HepG2 (cell line): ENCODE measurements around the gene RNF222. TPM values are rescaled to one million over a fixed set of nuclear protein-coding genes. Genes with fewer than 3 reads are reported as not detected.
A peak's percentile ranks its signal among the peaks of the same experiment; 100 is the strongest.

Source experiments
- ATAC-seq: fragments of 200-7000 bp; cut with Tn5 transposase; 3 replicates; pipeline ENCODE4 v1.9.1; 2020; ENCODE audit warnings: mild to moderate bottlenecking, moderate library complexity
- BruUV-seq: library from RNA; stranded (reverse); fragments of 400-500 nt; replicated peaks from 2 replicates; lab custom pipeline; 2021; lab: Mats Ljungman, UMichigan
- CTCF ChIA-PET: fragments of 300-600 bp; formaldehyde crosslinking; extraction: SDS; loops from one replicate; lab custom pipeline; 2021; ENCODE audit warnings: low total read pairs, inconsistent platforms, low intra/inter-chr PET ratio; lab: Yijun Ruan, JAX
- POLR2A ChIA-PET: fragments of 350-600 bp; sonication (Branson Sonifier 250); formaldehyde crosslinking; loops from one replicate; lab custom pipeline; 2020; ENCODE audit warnings: antibody characterized with exemption, inconsistent platforms; lab: Yijun Ruan, JAX
- DNase-seq: peaks from one replicate; pipeline ENCODE4 v3.0.0-alpha.2; 2015; ENCODE audit warnings: low spot score
- FAIRE-seq: peaks from 3 replicates; lab custom pipeline; 2011; peaks lifted over from hg19 to GRCh38; lab: Jason Lieb, UNC
- H2AFZ ChIP-seq: one replicate; pipeline ENCODE4 v1.6.1; 2011; ENCODE audit warnings: low read length, inconsistent platforms
- H3K27ac ChIP-seq: fragments of 300-600 bp; 3 replicates; pipeline ENCODE4 v1.8.0; 2011; ENCODE audit warnings: mixed run types, mild to moderate bottlenecking, mixed read lengths, low read length, inconsistent platforms; ENCODE audit not compliant: insufficient read depth; ENCODE audit errors: extremely low read length
- H3K27me3 ChIP-seq, 2 experiments: fragments of 200-600 bp in 1 of 2; 2 replicates in 1 of 2; 3 replicates in 1 of 2; pipeline versions ENCODE4 v1.6.0 to v1.8.0; 2011; ENCODE audit warnings: low read length in 2 of 2, mild to moderate bottlenecking in 2 of 2, moderate library complexity in 2 of 2, inconsistent platforms in 1 of 2; ENCODE audit not compliant: insufficient read depth in 2 of 2, control insufficient read depth in 1 of 2
- H3K36me3 ChIP-seq, 2 experiments: fragments of 200-600 bp in 1 of 2; replicated peaks in 1 of 2; 2 replicates in 1 of 2; 3 replicates in 1 of 2; pipeline versions ENCODE4 v1.5.1 to v1.8.0; 2011; ENCODE audit warnings: low read length in 2 of 2, inconsistent platforms in 1 of 2; ENCODE audit not compliant: insufficient read depth in 2 of 2, control insufficient read depth in 1 of 2
- H3K4me1 ChIP-seq: 2 replicates; pipeline ENCODE4 v1.5.1; 2012; ENCODE audit warnings: low read length, inconsistent platforms; ENCODE audit not compliant: insufficient read depth
- H3K4me2 ChIP-seq: 2 replicates; pipeline ENCODE4 v1.6.0; 2011; ENCODE audit warnings: low read depth, low read length, inconsistent platforms
- H3K4me3 ChIP-seq, 3 experiments: fragments of 200-600 bp in 1 of 3; sonication (generic), shearing (Covaris generic) in 1 of 3; replicated peaks in 1 of 3; 2 replicates each; pipeline ENCODE4 v1.5.1; 2011 to 2016; ENCODE audit warnings: low read length in 3 of 3, inconsistent platforms in 2 of 3, low read depth in 2 of 3, mild to moderate bottlenecking in 2 of 3, control low read depth in 1 of 3, mixed read lengths in 1 of 3; ENCODE audit not compliant: insufficient read depth in 1 of 3
- H3K79me2 ChIP-seq: one replicate; pipeline ENCODE4 v1.6.1; 2011; ENCODE audit warnings: low read length, inconsistent platforms; ENCODE audit not compliant: insufficient read depth
- H3K9ac ChIP-seq: 2 replicates; pipeline ENCODE4 v1.6.0; 2011; ENCODE audit warnings: mild to moderate bottlenecking, low read depth, low read length, inconsistent platforms; ENCODE audit not compliant: insufficient read depth
- H3K9me3 ChIP-seq: 2 replicates; pipeline ENCODE4 v1.5.1; 2012; ENCODE audit warnings: mild to moderate bottlenecking, low read length
- H4K20me1 ChIP-seq: 2 replicates; pipeline ENCODE4 v1.6.0; 2011; ENCODE audit warnings: inconsistent platforms, mild to moderate bottlenecking, low read length, moderate library complexity; ENCODE audit not compliant: insufficient read depth
- ADNP ChIP-seq: sonication (generic); formaldehyde crosslinking; IDR thresholded peaks from 2 replicates; pipeline ENCODE4 v1.4.0; 2020; ENCODE audit warnings: missing genetic modification reagents
- EED ChIP-seq: sonication (generic); formaldehyde crosslinking; IDR thresholded peaks from 2 replicates; pipeline ENCODE4 v1.5.0; 2020; ENCODE audit warnings: mild to moderate bottlenecking, missing genetic modification reagents
- FOSL2 ChIP-seq: sonication (generic); formaldehyde crosslinking; IDR thresholded peaks from 2 replicates; pipeline ENCODE4 v1.4.0; 2020; ENCODE audit warnings: missing genetic modification reagents
- HNF1A ChIP-seq, 2 experiments: sonication (generic) in 1 of 2; formaldehyde crosslinking in 1 of 2; IDR thresholded peaks; 2 replicates each; pipeline versions ENCODE4 v1.4.0 to v1.6.1; 2016 to 2020; ENCODE audit warnings: borderline replicate concordance in 1 of 2, low read depth in 1 of 2, mild to moderate bottlenecking in 1 of 2, missing genetic modification reagents in 1 of 2
- KDM4B ChIP-seq: sonication (generic); formaldehyde crosslinking; IDR thresholded peaks from 2 replicates; pipeline ENCODE4 v1.4.0; 2020; ENCODE audit warnings: missing genetic modification reagents
- MAZ ChIP-seq, 2 experiments: sonication (generic) in 1 of 2; formaldehyde crosslinking in 1 of 2; IDR thresholded peaks; 2 replicates each; pipeline versions ENCODE4 v1.5.0 to v1.6.1; 2012 to 2020; ENCODE audit warnings: low read depth in 2 of 2, mild to moderate bottlenecking in 2 of 2, borderline replicate concordance in 1 of 2, improper control_type of control experiment in 1 of 2, low read length in 1 of 2, missing genetic modification reagents in 1 of 2, moderate library complexity in 1 of 2
- PCBP2 ChIP-seq: fragments of 200-400 bp; formaldehyde crosslinking; optimal IDR thresholded peaks from 2 replicates; pipeline ENCODE3; 2018; ENCODE audit warnings: low read length, low read depth; ENCODE audit not compliant: poor library complexity, severe bottlenecking
- PPARG ChIP-seq: conservative IDR thresholded peaks from 2 replicates; pipeline ENCODE4 v1.6.1; 2016; ENCODE audit warnings: missing biosample characterization, missing genetic modification reagents
- SNRNP70 ChIP-seq: fragments of 200-400 bp; formaldehyde crosslinking; IDR thresholded peaks from 2 replicates; pipeline ENCODE4 v1.6.1; 2017; ENCODE audit warnings: mild to moderate bottlenecking, low read depth, low read length, moderate library complexity
- ZC3H13 ChIP-seq: sonication (generic); formaldehyde crosslinking; IDR thresholded peaks from 2 replicates; pipeline ENCODE4 v1.8.1; 2023; ENCODE audit warnings: mild to moderate bottlenecking, missing genetic modification reagents, moderate library complexity
- ZNF20 ChIP-seq: sonication (generic); formaldehyde crosslinking; IDR thresholded peaks from 2 replicates; pipeline ENCODE4 v1.4.0; 2020; ENCODE audit warnings: mild to moderate bottlenecking, moderate library complexity, missing genetic modification reagents
- ZNF30 ChIP-seq: sonication (generic); formaldehyde crosslinking; IDR thresholded peaks from 2 replicates; pipeline ENCODE4 v1.5.0; 2020; ENCODE audit warnings: mild to moderate bottlenecking, missing genetic modification reagents
- ZNF317 ChIP-seq: sonication (generic); formaldehyde crosslinking; IDR thresholded peaks from 2 replicates; pipeline ENCODE4 v1.5.0; 2020; ENCODE audit warnings: mild to moderate bottlenecking, missing genetic modification reagents
- ZNF674 ChIP-seq: sonication (generic); formaldehyde crosslinking; IDR thresholded peaks from 2 replicates; pipeline ENCODE4 v1.5.0; 2020; ENCODE audit warnings: low read depth, mild to moderate bottlenecking, missing genetic modification reagents
- WGBS: methylation state at CpG from one replicate; pipeline ENCODE4 v1.1.6; 2017; ENCODE audit warnings: low lambda C conversion rate; 5-methylcytosine and 5-hydroxymethylcytosine counted together
- in situ Hi-C: cut with HindIII; loops from 2 replicates; pipeline ENCODE4 v1.10.0; 2017; ENCODE audit warnings: low pct_unique_long_range_greater_than_20kb; ENCODE audit not compliant: extremely low pct_ligation_motif_present
- intact Hi-C: fragments of 100-400 bp; cut with micrococcal nuclease; formaldehyde crosslinking; loops from one replicate; pipeline ENCODE4 v1.10.0; 2022; ENCODE audit not compliant: unreplicated experiment
- polyA plus RNA-seq, 8 experiments: library from polyadenylated mRNA; depleted of rRNA in 3 of 8; stranded (reverse) in 7 of 8; unstranded in 1 of 8; fragments of >200 nt; fragmentation: Illumina TruSeq in 4 of 8; extraction: Trizol in 4 of 8; gene quantifications; 2 replicates each; pipeline versions ENCODE4 v1.2.1 to v1.2.3, GENCODE V29; 2011 to 2016; ENCODE audit warnings: low read depth in 4 of 8, missing spikeins in 1 of 8, mixed read lengths in 1 of 8; ENCODE audit not compliant: insufficient read depth in 1 of 8
- total RNA-seq, 5 experiments: library from RNA; depleted of rRNA; stranded (reverse); fragments of >200 nt; fragmentation: Illumina TruSeq; extraction: Trizol; gene quantifications; 2 replicates each; pipeline ENCODE4 v1.2.3, GENCODE V29; 2016; ENCODE audit warnings: low read depth in 1 of 5

RNF222 gene
- total and polyA plus RNA-seq, 2 of the 13 experiments (the other 11 are each of a cell fraction or from before 2014, with no cell fraction given), result not detected

GRCh38 chr17:8359769-8360168 lies 37.9 kb downstream of the RNF222 start:
- no peaks in the 10 kb centered on the region for H3K9me3 ChIP-seq
- H3K9ac ChIP-seq, result no peak overlapping the region
- no peaks in the 10 kb centered on the region for H3K36me3 ChIP-seq
- no peaks in the 10 kb centered on the region for H4K20me1 ChIP-seq
- 69% methylated on average over 5 of the region's 5 CpGs for WGBS
- H3K4me1 ChIP-seq, result peaks cover 17% of the 10 kb centered on the region
- POLR2A ChIA-PET, result no interaction called here
- no peak overlapping the region for H3K4me3 ChIP-seq
- DNase-seq (no peak), ATAC-seq (no peak), FAIRE-seq (no peak)
- intact Hi-C loops (no loop called here), in situ Hi-C loops (no loop called here)
- no peak overlapping the region for H3K4me2 ChIP-seq
- no TSS peak for BruUV-seq
- CTCF ChIA-PET, result no interaction called here
- no peak overlapping the region for H2AFZ ChIP-seq
- H3K27me3 ChIP-seq, result no peaks in the 10 kb centered on the region
- no peaks in the 10 kb centered on the region for H3K79me2 ChIP-seq
- H3K27ac ChIP-seq, result no peak overlapping the region
- TF ChIP-seq HNF1A (IDR thresholded peaks at IDR 0.05; ENCODE audit: low read depth) (no peak), HNF1A (CRISPR knock-in tag; IDR thresholded peaks at IDR 0.05; ENCODE audit: borderline replicate concordance) (no peak), FOSL2 (CRISPR knock-in tag) (peak; percentile 28; the same call in 1 of the 2 replicates)
- TF ChIP-seq, all 625 proteins: peak for 1

- POLR2A ChIA-PET, result no interaction called here
- FAIRE-seq, result no peak
- H3K4me1 ChIP-seq, result peaks cover 17% of the 10 kb centered on the region
- CTCF ChIA-PET, result no interaction called here
- DNase-seq, result no peak
- no peaks in the 10 kb centered on the region for H4K20me1 ChIP-seq
- no peaks in the 10 kb centered on the region for H3K9me3 ChIP-seq
- H2AFZ ChIP-seq, result no peak overlapping the region
- no peaks in the 10 kb centered on the region for H3K79me2 ChIP-seq
- H3K4me3 ChIP-seq, result no peak overlapping the region
- no peak overlapping the region for H3K27ac ChIP-seq
- no peak overlapping the region for H3K4me2 ChIP-seq
- in situ Hi-C loops (no loop called here), intact Hi-C loops (no loop called here)
- BruUV-seq, result no TSS peak
- no peak for ATAC-seq
- peaks cover 0 to 5% of the 10 kb centered on the region in 2 experiments; a peak in 1 of 5 replicates for H3K27me3 ChIP-seq
- H3K36me3 ChIP-seq, result no peaks in the 10 kb centered on the region
- H3K9ac ChIP-seq, result no peak overlapping the region
- 69% methylated on average over 3 of the region's 3 CpGs for WGBS
- TF ChIP-seq KDM4B, result no peak
- TF ChIP-seq PCBP2, result no peak
- TF ChIP-seq SNRNP70, result no peak
- TF ChIP-seq ZNF674 (CRISPR knock-in tag), result no peak
- no peak for TF ChIP-seq PPARG (CRISPR knock-in tag)
- TF ChIP-seq MAZ (IDR thresholded peaks at IDR 0.05; ENCODE audit: borderline replicate concordance, low read depth, low read length), result no peak
- TF ChIP-seq MAZ (CRISPR knock-in tag; IDR thresholded peaks at IDR 0.05; ENCODE audit: low read depth), result no peak
- no peak for TF ChIP-seq ZC3H13 (CRISPR knock-in tag)
- TF ChIP-seq ZNF317 (CRISPR knock-in tag), result no peak
- TF ChIP-seq ZNF20, result no peak
- no peak for TF ChIP-seq EED (CRISPR knock-in tag)
- no peak for TF ChIP-seq ADNP (CRISPR knock-in tag)
- TF ChIP-seq ZNF30, result no peak
Measured at GRCh38 chr17:8357910-8358309, 39.7 kb downstream of the RNF222 start.
